A673 (cell line): ENCODE data around the gene PON2. TPM values are rescaled to one million over a fixed set of nuclear protein-coding genes. Genes with fewer than 3 reads are reported as not detected.
A peak's percentile ranks its signal among the peaks of the same experiment; 100 is the strongest.

Source experiments
- BruUV-seq: library from RNA; stranded (reverse); fragments of 400-500 nt; replicated peaks from 2 replicates; lab custom pipeline; 2021; lab: Mats Ljungman, UMichigan
- CTCF ChIA-PET: fragments of 300-600 bp; sonication (Branson Sonifier 250); formaldehyde crosslinking; loops from one replicate; lab custom pipeline; 2022; ENCODE audit warnings: antibody characterized with exemption; lab: Charles Lee
- POLR2A ChIA-PET: fragments of 300-600 bp; sonication (Branson Sonifier 250); formaldehyde crosslinking; loops from one replicate; lab custom pipeline; 2022; ENCODE audit warnings: antibody characterized with exemption; ENCODE audit not compliant: low non-redundant PET; lab: Charles Lee
- DNase-seq: peaks from one replicate; pipeline ENCODE4 v3.0.0-alpha.2; 2015; ENCODE audit warnings: low spot score
- H3K27ac ChIP-seq: fragments of 200-600 bp; sonication (generic); 2 replicates; pipeline ENCODE4 v1.5.1; 2016; ENCODE audit warnings: mixed run types, low read depth, mild to moderate bottlenecking, mixed read lengths, antibody characterized with exemption, low read length; ENCODE audit not compliant: poor library complexity, severe bottlenecking
- H3K27me3 ChIP-seq: fragments of 200-600 bp; sonication (generic); replicated peaks from 2 replicates; pipeline ENCODE4 v1.6.1; 2017; ENCODE audit warnings: mixed run types, low read depth, mild to moderate bottlenecking, mixed read lengths, antibody characterized with exemption, low read length; ENCODE audit not compliant: insufficient read depth, poor library complexity
- H3K36me3 ChIP-seq: fragments of 200-600 bp; sonication (generic); 2 replicates; pipeline ENCODE4 v1.6.1; 2016; ENCODE audit warnings: mixed run types, mild to moderate bottlenecking, mixed read lengths, antibody characterized with exemption, low read length; ENCODE audit not compliant: insufficient read depth, poor library complexity, severe bottlenecking
- H3K4me1 ChIP-seq: fragments of 200-600 bp; sonication (generic); 2 replicates; pipeline ENCODE4 v1.6.1; 2017; ENCODE audit warnings: mixed run types, mild to moderate bottlenecking, mixed read lengths, antibody characterized with exemption, low read length; ENCODE audit not compliant: insufficient read depth, poor library complexity, severe bottlenecking
- H3K4me3 ChIP-seq: fragments of 200-600 bp; sonication (generic); 2 replicates; pipeline ENCODE4 v1.5.1; 2016; ENCODE audit warnings: low read depth, mixed run types, mild to moderate bottlenecking, mixed read lengths, low read length; ENCODE audit not compliant: poor library complexity, severe bottlenecking
- H3K9me3 ChIP-seq: fragments of 200-600 bp; sonication (generic); 2 replicates; pipeline ENCODE4 v1.6.1; 2016; ENCODE audit warnings: mixed run types, low read depth, mild to moderate bottlenecking, mixed read lengths, antibody characterized with exemption, low read length; ENCODE audit not compliant: poor library complexity, severe bottlenecking
- CTCF ChIP-seq: fragments of 300-800, 200-600 bp; sonication (generic); conservative IDR thresholded peaks from 2 replicates; pipeline ENCODE4 v1.5.1; 2017; ENCODE audit warnings: low read depth, mild to moderate bottlenecking, antibody characterized with exemption, low read length, moderate library complexity, mixed read lengths
- EZH2 ChIP-seq: fragments of 200-600 bp; sonication (generic); IDR thresholded peaks from 2 replicates; pipeline ENCODE4 v1.6.1; 2017; ENCODE audit warnings: borderline replicate concordance, low read depth, mild to moderate bottlenecking, mixed read lengths, antibody characterized with exemption, low read length; ENCODE audit not compliant: poor library complexity, severe bottlenecking
- intact Hi-C: fragments of 100-400 bp; cut with micrococcal nuclease; formaldehyde crosslinking; loops from one replicate; pipeline ENCODE4 v1.10.0; 2022; ENCODE audit not compliant: unreplicated experiment
- total RNA-seq: library from RNA; stranded (reverse); gene quantifications from 2 replicates; pipeline ENCODE4 v1.2.3, GENCODE V29; 2021

PON2 gene
- total RNA-seq, 1 experiment from 2014 or later: 67.6 TPM

- intact Hi-C loops: loop anchor here (5.0 to 10.0 kb wide), 4 partner anchors 229 to 1189 kb away; partner anchors contain the start of gene SGCE
- BruUV-seq: no TSS peak
- H3K27ac ChIP-seq: peak overlapping the region; percentile 9
- CTCF ChIA-PET: interaction anchor here (0.9 to 1.6 kb wide), 6 partner anchors 80 to 1187 kb away, joined by 3 to 9 read pairs (median 4); partner anchors contain the start of gene PON3
- no peaks in the 10 kb centered on the region for H3K27me3 ChIP-seq
- TF ChIP-seq CTCF: no peak
- no peak for TF ChIP-seq EZH2
- no peak overlapping the region for H3K4me3 ChIP-seq
- no peak for DNase-seq
- H3K36me3 ChIP-seq: no peaks in the 10 kb centered on the region
- no peaks in the 10 kb centered on the region for H3K9me3 ChIP-seq
- POLR2A ChIA-PET: interaction anchor here (0.7 kb wide), 1 partner anchor 230 kb away, joined by 3 read pairs; no protein-coding TSS in a partner anchor
- peaks cover 36% of the 10 kb centered on the region for H3K4me1 ChIP-seq
These were observed 41.4 kb upstream of the PON2 start for GRCh38 chr7:95476072-95476847.

GRCh38 chr7:95473276-95473985 lies 38.6 kb upstream of the PON2 start:
- Histone ChIP-seq H3K4me1 (peaks cover 49% of the 10 kb centered on the region), H3K36me3 (no peaks in the 10 kb centered on the region), H3K9me3 (no peaks in the 10 kb centered on the region), H3K27ac (peak overlapping the region; percentile 33), H3K27me3 (no peaks in the 10 kb centered on the region), H3K4me3 (no peak overlapping the region)
- DNase-seq: peak; percentile 27
- intact Hi-C loops: loop anchor here (10.0 kb wide), 1 partner anchor 819 kb away; the partner anchor contains the start of gene SGCE
- BruUV-seq: no TSS peak
- CTCF ChIA-PET: interaction anchor here (0.6 to 0.8 kb wide), 2 partner anchors 365 to 1024 kb away, joined by 3 to 5 read pairs; no protein-coding TSS in a partner anchor
- no peak for TF ChIP-seq EZH2
- TF ChIP-seq CTCF: no peak
- POLR2A ChIA-PET: no interaction called here

GRCh38 chr7:95472581-95473161 lies 37.8 kb upstream of the PON2 start:
- POLR2A ChIA-PET: no interaction called here
- BruUV-seq: no TSS peak
- no peaks in the 10 kb centered on the region for H3K27me3 ChIP-seq
- H3K9me3 ChIP-seq: no peaks in the 10 kb centered on the region
- peak overlapping the region; percentile 33 for H3K27ac ChIP-seq
- H3K4me1 ChIP-seq: peaks cover 43% of the 10 kb centered on the region
- H3K36me3 ChIP-seq: no peaks in the 10 kb centered on the region
- intact Hi-C loops: loop anchor here (10.0 kb wide), 1 partner anchor 818 kb away; the partner anchor contains the start of gene SGCE
- TF ChIP-seq EZH2 (no peak), CTCF (no peak)
- peak; percentile 76 for DNase-seq
- H3K4me3 ChIP-seq: no peak overlapping the region
- CTCF ChIA-PET: interaction anchor here (0.6 to 0.8 kb wide), 2 partner anchors 364 to 1024 kb away, joined by 3 to 5 read pairs; no protein-coding TSS in a partner anchor
